HL-60 (cell line): Measurements from ENCODE around the gene LSM12.

Source experiments
- DNase-seq, 2 experiments: peaks; one replicate each; pipeline ENCODE4 v3.0.0-alpha.2; 2010 to 2020; ENCODE audit warnings: low read depth in 1 of 2, low spot score in 1 of 2
- H3K27ac ChIP-seq: fragments of 250-450 bp; sonication (Bioruptor Pico); replicated peaks from 2 replicates; pipeline ENCODE4 v1.5.1; 2020; ENCODE audit warnings: mild to moderate bottlenecking, moderate library complexity
- H3K27me3 ChIP-seq: fragments of 250-450 bp; sonication (Bioruptor Pico); 2 replicates; pipeline ENCODE4 v1.5.1; 2021; ENCODE audit warnings: mild to moderate bottlenecking, moderate library complexity; ENCODE audit not compliant: insufficient read depth, poor library complexity, severe bottlenecking
- H3K4me3 ChIP-seq: replicated peaks from 2 replicates; pipeline ENCODE4 v1.5.1; 2011; ENCODE audit warnings: mild to moderate bottlenecking, control low read depth, low read length; ENCODE audit not compliant: insufficient read depth
- CTCF ChIP-seq: IDR thresholded peaks from one replicate; pipeline ENCODE4 v1.5.1; 2011; ENCODE audit warnings: low read length, control low read depth, inconsistent platforms; ENCODE audit not compliant: insufficient read depth
- GABPA ChIP-seq: IDR thresholded peaks from 2 replicates; pipeline ENCODE4 v1.6.1; 2012; ENCODE audit warnings: low read depth
- POLR2AphosphoS5 ChIP-seq: IDR thresholded peaks from 2 replicates; pipeline ENCODE4 v1.6.1; 2012; ENCODE audit warnings: low read depth

Gene LSM12

GRCh38 chr17:43984521-43984920 is 82.0 kb downstream of the LSM12 start:
- Histone ChIP-seq H3K27me3 (peaks cover 40% of the 10 kb centered on the region), H3K4me3 (no peak overlapping the region), H3K27ac (no peak overlapping the region)
- no peak for DNase-seq
- TF ChIP-seq GABPA: no peak
- TF ChIP-seq CTCF: no peak
- TF ChIP-seq POLR2AphosphoS5: no peak
